GM21786 (cell line): ENCODE results near the gene CLCC1.
"Not testable (repeated sequence)": the region's sequence is repeated elsewhere in the genome, so short reads cannot be mapped to it uniquely, and the experiment has no call there.

Experiments
- ATAC-seq: cut with Tn5 transposase; IDR thresholded peaks from one replicate; pipeline ENCODE4 v1.9.1; 2021; ENCODE audit not compliant: unreplicated experiment

Gene CLCC1, protein sequence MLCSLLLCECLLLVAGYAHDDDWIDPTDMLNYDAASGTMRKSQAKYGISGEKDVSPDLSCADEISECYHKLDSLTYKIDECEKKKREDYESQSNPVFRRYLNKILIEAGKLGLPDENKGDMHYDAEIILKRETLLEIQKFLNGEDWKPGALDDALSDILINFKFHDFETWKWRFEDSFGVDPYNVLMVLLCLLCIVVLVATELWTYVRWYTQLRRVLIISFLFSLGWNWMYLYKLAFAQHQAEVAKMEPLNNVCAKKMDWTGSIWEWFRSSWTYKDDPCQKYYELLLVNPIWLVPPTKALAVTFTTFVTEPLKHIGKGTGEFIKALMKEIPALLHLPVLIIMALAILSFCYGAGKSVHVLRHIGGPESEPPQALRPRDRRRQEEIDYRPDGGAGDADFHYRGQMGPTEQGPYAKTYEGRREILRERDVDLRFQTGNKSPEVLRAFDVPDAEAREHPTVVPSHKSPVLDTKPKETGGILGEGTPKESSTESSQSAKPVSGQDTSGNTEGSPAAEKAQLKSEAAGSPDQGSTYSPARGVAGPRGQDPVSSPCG

DNA sequence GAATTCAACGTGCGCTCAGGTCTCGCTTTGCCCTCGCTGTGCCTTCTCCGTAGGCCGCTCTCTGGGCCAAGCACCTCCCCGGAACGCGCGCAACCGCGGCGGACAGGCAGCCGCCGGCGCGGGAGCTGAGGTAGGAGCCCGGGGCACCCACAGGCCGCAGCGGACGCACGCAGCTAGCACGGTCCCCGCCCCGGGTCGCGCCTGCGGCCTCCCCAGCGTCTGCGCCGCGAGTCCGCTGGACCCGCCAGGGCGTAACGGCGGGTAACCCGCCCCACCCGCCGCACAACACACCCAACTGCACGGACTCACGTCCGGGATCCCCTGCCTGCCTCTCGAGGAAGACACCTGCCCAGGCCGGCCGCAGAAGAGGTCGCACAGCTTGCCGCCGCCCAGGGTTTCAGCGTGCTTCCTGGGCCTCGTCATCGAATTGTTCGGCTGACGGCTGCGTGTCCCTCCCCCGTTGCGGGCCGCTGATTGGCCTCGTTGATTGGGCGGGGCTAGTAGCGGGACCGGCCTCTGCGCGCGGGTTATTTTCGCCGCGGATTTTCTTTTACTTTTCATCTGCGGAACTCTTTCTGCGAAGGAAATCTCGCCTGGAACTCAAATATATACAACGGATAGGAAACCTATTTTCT is at the start of gene CLCC1:
CLCC1 (minus strand) TSS at position 433 of the 635 bp plus-strand sequence. CDS start 13,047 bp downstream, outside the sequence.
- ATAC-seq, result peak; percentile 90

GRCh38 chr1:109011335-109011734 is 48.1 kb upstream of the CLCC1 start:
- no peak for ATAC-seq

- ATAC-seq, result not testable (repeated sequence)
Observed at GRCh38 chr1:108996622-108997021, 33.3 kb upstream of the CLCC1 start.

DNA sequence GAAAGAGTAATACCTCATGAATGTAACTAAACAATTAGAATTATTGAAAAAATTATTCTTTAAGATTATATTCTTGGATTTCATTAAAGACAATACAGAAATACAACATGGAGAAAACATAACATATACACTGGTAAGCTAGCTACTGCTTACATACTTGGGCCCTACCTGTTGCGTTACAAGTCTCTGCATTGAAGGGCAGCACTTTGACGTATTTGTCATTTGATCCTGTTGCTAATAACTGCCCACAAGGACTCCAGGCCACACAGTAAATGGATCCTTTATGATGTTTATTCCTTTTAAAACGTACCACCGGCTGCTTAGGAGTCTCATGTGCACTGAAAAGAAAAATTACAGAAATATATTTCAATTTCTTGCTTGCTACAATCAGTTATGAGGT is 19.8 kb upstream of the CLCC1 start:
- ATAC-seq, result no peak

DNA sequence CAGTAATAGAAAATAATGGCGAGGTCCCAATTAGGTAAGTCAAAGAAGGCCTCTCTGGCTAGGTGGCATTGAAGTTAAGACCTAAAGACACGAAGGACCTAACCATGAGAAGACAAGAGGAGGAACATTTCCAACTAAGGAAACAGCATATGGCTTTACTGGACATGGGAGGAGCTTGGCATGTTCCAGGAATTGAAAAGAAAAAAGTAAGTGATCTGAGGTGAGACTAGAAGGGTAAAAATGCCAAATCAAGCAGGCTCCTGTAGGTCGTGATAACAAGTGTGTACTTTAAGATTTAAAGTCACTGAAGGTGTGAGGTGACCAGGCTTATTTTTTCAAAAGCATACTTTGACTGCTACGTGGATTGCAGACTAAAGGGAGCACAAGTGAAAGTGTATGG is 13.4 kb upstream of the CLCC1 start:
- no peak for ATAC-seq

DNA sequence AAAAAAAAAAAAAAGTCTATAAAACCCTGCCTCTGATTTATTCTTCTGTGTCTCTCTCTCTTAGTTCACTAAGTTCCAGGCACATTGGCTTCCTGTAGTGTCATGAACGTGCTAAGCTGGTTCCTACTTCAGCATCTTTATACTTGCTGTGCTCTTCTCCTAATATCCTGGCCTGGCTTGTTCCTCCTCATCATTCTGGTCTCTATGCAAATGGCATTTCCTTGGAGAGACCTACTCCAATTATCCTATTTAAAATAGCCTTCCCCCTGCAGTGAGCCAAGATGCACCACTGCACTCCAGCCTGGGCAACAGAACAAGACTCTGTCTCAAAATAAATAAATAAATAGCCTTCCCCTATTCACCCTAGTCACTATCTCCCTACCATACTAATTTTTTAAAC is 9.7 kb upstream of the CLCC1 start:
- ATAC-seq, result no peak

GRCh38 chr1:108969346-108969745 is 6.1 kb upstream of the CLCC1 start:
- no peak for ATAC-seq

- ATAC-seq, result no peak
Observed at GRCh38 chr1:108962681-108963051, 618 bp downstream of the CLCC1 start.

DNA sequence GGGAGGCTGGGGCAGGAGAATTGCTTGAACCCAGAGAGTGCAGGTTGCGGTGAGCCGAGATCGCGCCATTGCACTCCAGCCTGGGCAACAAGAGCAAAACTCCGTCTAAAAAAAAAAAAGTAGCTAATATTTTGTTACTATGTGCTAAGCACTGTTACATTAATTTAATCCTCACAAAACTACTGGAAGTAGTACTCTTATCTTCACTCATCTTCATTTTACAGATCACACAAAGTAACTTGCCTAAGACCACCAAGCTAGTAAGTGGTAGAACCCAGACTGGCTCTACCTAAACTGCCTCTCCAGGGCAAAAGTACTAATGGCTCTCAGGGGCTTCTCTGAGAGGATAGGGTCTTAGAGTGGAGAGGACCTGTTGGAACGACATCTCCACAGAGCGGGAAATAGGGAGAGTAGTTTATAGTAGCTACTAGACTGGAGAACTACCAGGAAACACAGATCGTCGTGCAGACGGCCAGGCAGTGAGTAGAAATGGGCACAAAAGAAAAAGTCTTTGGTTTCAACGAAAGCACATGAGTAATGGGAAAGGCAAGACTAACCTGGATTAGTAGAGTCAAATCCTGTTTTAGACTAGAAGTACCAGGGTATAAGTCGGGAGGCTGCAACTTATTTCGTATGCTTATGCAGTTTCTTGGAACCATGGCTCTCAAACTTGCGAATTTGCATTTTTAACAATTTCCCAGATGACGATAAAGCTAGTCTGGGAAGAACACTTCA is 1.4 kb downstream of the CLCC1 start:
- ATAC-seq, result no peak

DNA sequence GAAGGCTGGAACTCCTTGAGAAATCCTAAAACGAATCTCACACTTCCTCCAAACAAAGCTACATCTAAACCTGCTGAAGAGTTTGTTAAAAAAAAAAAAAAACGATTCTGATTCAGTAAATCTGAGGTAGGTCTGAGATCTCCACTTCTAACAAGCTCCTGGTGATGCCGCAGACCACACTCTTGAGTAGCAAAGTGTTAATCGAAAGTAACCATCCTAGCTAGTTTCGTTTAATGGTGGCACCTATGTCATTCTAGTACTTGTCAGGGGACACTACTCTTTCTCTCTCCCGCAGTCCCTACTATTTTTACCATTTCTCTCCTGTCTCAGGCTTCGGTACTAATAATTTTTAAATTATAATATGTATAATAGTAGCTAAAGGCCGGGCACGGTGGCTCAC is 2.1 kb downstream of the CLCC1 start:
- no peak for ATAC-seq

- no peak for ATAC-seq
Observed at GRCh38 chr1:108960719-108961118, 2.6 kb downstream of the CLCC1 start.

- ATAC-seq, result no peak
Observed at GRCh38 chr1:108957888-108958287, 5.4 kb downstream of the CLCC1 start.

GRCh38 chr1:108955881-108956280 is 7.4 kb downstream of the CLCC1 start:
- no peak for ATAC-seq

GRCh38 chr1:108955111-108955510 is 8.2 kb downstream of the CLCC1 start:
- ATAC-seq, result no peak

DNA sequence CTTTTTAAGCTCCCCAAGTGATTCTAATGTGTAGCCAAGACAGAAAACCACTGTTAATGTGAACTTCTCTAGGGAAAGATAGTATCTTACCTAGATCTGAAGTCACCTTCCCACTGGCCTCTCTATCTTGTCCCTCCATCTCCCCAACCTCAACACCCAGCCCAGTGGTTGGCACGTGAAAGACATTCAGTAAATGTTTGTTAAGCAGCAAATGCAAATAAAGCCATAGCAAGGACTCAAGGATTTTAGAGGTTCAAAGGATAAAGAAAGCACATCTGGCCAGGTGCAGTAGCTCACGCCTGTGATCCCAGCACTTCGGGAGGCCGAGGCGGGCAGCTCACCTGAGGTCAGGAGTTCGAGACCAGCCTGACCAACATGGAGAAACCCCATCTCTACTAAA is 9.8 kb downstream of the CLCC1 start:
- no peak for ATAC-seq

GRCh38 chr1:108951242-108951641 is 12.0 kb downstream of the CLCC1 start:
- no peak for ATAC-seq

DNA sequence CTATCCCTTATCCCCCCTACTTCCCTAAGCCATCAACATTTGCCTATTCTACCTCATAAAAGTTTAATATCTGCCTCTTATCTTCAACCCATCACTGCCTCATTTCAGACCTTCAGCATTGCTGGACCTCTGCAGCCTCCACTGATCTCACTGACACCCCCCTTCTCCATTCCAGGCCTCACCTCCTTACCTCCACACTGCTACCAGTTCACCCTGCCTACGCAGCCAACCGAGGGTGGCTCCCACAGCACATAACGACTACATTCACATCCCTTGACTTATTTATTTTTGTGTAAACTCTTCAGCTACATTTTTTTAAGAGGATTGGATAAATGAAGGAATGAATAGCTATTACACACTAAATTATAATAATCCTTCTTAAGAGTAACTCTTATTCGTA is 14.2 kb downstream of the CLCC1 start:
- no peak for ATAC-seq

DNA sequence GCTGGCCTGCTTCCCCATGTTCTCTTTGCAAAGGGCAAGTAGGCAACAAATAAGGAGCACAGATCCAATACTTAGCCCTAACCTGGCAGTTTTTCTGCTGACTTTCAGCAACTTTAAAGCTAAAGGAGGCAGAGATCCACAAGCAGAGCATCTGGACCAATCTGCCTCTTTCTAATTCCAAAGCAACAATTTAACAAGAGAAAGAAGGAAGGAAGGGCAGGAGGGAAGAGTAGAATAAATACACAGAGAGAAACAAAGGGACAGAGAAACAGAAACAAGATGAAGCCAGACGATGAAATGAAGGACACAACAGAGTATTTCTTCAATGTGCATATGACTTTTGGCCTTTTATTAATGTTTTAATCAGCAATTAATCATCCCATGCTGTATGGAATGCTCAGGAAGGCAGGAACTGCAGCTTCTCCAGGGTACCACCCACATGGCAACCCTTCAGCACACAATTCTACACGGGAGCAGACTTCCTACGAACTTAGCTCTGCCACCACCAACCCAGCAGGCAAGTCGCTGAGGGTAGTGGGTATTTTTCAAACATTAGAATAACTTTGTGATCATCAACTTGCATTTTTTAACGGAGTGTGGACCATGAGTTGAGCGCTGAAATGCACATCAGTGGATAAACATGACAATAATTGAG is 15.3 kb downstream of the CLCC1 start:
- no peak for ATAC-seq

DNA sequence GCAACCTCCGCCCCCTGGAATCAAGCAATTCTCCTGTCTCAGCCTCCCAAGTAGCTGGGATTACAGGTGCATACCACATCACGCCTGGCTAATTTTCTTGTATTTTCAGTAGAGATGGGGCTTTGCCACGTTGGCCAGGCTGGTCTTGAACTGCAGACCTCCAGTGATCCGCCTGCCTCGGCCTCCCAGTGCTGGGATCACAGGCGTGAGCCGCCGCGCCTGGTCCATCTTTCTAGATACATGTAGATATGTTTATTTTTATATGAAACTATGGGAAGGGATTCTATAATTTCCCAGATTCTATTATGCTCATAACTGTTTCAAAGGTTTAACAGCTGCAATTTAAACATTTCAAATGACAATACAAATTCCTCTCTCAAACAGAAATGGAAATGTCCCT is 27.1 kb downstream of the CLCC1 start:
- ATAC-seq, result no peak

- no peak for ATAC-seq
Observed at GRCh38 chr1:108933944-108934343, 29.3 kb downstream of the CLCC1 start.

DNA sequence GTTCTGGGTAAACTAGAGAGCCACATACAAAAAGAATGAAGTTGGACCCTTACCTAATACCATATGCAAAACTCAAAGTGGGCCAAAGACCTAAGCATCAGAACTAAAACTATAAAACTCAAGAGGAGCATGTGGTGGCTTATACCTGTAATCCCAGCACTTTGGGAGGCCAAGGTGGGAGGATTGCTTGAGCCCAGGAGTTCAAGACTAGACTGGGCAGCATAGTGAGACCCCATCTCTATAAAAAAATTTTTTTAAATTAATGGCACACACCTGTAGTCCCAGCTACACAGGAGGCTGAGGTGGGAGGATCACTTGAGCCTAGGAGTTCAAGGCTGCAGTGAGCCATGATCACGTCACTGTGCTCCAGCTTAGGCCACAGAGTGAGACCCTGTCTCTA is 35.7 kb downstream of the CLCC1 start:
- not testable (repeated sequence) for ATAC-seq
